Fibroblast of skin of back (primary cell): Measurements from ENCODE around the gene IRAK2.
"Not testable (repeated sequence)": the region's sequence is repeated elsewhere in the genome, so short reads cannot be mapped to it uniquely, and the experiment has no call there.

ENCODE experiments used
- DNase-seq: peaks from one replicate; pipeline ENCODE4 v3.0.0-alpha.2; 2013

Gene IRAK2

GRCh38 chr3:10160346-10160745 lies 4.4 kb upstream of the IRAK2 start:
- no peak for DNase-seq

DNA sequence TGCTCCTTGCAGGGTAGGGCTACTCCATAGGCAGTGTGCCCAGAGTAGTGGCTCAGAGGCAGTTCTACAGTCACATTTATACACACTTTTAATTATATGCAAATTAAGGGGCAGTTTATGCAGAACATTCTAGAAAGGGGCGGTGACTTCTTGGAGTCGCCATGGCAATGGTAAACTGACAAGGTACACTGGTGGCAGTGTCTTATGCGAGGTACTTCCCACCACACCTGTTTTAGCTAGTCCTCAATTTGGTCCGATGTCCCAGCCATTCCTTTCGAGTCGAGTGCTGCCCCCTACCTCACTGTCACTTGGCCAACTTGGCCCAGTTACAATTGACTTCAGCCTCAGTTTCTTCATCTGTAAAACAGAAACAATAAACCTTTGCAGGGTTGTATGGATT lies 3.8 kb upstream of the IRAK2 start:
- DNase-seq: no peak

GRCh38 chr3:10162185-10162584 lies 2.5 kb upstream of the IRAK2 start:
- no peak for DNase-seq

- DNase-seq: not testable (repeated sequence)
These were observed 546 bp upstream of the IRAK2 start for GRCh38 chr3:10164201-10164545.

DNA sequence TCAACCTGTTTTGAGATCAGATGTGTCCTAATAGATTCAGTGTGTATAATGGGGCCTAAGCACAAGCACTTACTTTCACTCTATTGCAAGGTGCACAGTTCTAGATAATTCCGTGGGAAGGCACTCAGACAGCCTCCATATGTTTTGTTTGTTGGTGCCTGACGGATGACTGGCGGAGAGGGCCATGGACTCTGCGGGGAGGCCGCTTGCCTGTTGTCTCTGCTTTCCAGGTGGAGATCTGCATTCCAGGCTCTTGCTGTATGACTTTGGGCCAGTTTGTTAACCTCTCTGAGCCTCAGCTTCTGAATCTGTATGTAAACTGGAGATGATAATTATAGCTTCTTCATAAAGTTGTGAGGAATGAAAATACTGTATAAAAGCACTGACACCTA lies 1.5 kb downstream of the IRAK2 start:
- no peak for DNase-seq

DNA sequence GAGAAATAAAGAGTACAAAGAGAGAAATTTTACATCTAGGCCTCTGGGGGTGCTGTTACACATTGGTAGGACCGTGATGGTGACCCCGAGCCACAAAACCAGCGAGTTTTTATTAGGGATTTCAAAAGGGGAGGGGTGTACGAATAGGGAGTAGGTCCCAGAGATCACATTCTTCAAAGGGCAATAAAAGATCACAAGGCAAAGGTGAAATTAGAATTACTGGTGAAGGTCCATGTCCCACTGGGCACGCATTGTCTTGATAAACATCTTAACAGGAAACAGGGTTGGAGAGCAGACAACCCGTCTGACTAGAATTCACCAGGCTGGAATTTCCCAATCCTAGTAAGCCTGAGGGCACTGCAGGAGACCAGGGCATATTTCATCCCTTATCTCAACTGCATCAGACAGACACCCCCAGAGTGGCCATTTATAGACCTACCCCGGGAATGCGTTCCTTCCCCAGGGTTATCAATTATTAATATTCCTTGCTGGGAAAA lies 4.3 kb downstream of the IRAK2 start:
- DNase-seq: no peak

DNA sequence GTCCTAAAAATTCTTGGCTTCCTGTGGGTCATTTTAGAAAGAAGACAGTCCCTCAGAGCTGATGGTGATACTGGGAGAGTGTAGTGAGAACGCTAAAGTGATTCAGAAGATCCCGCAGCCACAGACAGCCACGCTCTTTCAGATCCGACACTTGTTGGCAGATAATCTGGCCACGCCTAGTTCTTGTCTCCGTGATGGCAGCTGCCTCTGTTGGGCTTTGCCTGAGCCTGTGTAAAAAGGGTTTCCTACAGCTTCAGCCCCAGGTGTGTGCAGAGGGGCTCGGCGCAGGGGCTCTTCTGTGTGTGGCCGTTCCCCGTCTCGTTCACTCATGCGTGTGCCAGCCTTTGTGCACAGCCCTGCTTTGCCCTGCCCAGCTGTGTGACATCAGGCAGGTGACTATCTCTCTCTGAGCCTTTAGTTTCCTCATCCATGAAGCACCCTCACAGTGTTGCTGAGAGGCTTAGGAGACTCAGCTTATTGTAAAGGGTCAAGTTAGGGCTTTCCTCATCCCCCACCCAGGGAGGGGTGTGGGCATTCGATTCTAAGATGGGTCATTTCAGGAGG lies 6.3 kb downstream of the IRAK2 start:
- DNase-seq: no peak

- no peak for DNase-seq
These were observed 8.6 kb downstream of the IRAK2 start for GRCh38 chr3:10173095-10173925.

DNA sequence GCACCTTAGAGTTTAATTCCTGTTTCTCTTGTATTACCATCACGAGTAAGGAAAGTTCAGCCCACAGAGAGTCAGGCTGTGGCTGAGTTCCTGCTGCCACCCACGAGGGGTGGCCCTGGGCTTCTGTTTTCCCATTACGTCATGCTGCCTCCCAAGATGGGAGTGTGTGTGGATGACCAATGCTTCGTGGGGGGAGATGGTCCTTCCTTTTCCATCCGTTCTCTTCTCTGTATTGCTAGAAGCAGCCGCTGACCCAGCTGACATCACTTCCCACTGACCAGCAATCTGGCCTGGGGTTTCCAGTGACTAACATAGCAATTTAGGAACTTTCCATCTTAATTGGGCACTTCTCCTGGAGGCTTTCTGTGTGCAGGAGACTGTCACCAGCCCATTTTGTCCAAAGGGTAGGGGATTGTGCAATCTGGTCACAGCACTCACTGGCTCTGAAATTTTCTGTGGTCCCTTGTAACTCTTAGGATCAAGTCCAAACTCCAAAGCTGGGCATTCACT lies 9.3 kb downstream of the IRAK2 start:
- peak; percentile 77 for DNase-seq

DNA sequence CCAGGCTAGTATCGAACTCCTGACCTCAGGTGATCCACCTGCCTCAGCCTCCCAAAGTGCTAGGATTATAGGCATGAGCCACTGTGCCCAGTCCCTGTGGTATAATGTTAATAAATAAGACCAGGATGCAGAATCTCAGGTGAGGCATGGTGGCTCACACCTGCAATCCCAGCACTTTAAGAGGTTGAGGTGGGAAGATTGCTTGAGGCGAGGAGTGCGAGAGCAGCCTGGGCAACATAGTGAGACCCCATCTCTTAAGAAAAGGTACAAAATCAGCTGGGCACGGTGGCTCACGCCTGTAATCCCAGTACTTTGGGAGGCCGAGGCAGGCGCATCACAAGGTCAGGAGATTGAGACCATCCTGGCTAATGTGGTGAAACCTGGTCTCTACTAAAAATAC lies 10.6 kb downstream of the IRAK2 start:
- DNase-seq: not testable (repeated sequence)

DNA sequence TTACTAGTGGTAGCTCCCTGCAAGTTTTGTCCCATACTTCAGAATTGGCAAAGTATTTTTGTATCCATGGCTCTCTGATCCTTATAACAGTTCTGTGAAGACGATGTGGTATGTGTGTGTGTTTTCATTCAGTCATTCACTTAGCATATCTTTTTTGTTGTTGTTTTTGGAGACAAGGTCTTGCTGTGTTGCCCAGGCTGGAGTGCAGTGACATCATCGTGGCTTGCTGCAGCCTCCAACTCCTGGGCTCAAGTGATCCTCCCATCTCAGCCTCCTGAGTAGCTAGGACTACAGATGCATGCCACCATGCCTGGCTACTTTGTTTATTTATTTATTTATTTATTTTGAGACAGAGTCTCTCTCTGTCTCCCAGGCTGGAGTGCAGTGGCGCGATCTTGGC lies 11.4 kb downstream of the IRAK2 start:
- not testable (repeated sequence) for DNase-seq

GRCh38 chr3:10177737-10178136 lies 13.0 kb downstream of the IRAK2 start:
- no peak for DNase-seq

DNA sequence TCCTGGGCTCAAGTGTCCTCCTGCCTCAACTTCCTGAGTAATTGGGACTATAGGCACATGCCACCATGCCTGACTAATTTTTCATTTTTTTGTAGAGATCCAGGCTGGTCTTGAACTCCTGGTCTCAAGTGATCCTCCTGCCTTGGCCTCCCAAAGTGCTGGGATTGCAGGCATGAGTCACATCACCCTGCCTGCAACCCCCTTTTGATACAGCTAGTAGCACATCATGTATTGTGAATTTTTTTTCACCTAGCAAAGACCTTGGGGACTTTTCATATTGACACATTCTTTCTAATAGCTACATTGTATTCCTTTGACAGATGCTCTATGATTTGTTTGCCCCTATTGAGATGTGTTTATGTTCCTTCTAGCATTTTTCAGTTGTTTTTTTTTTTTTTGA lies 14.2 kb downstream of the IRAK2 start:
- DNase-seq: no peak

GRCh38 chr3:10180289-10180688 lies 15.6 kb downstream of the IRAK2 start:
- DNase-seq: no peak

GRCh38 chr3:10180738-10181295 lies 16.1 kb downstream of the IRAK2 start:
- DNase-seq: no peak

GRCh38 chr3:10182950-10183349 lies 18.2 kb downstream of the IRAK2 start:
- DNase-seq: no peak

GRCh38 chr3:10184250-10184649 lies 19.5 kb downstream of the IRAK2 start:
- no peak for DNase-seq

DNA sequence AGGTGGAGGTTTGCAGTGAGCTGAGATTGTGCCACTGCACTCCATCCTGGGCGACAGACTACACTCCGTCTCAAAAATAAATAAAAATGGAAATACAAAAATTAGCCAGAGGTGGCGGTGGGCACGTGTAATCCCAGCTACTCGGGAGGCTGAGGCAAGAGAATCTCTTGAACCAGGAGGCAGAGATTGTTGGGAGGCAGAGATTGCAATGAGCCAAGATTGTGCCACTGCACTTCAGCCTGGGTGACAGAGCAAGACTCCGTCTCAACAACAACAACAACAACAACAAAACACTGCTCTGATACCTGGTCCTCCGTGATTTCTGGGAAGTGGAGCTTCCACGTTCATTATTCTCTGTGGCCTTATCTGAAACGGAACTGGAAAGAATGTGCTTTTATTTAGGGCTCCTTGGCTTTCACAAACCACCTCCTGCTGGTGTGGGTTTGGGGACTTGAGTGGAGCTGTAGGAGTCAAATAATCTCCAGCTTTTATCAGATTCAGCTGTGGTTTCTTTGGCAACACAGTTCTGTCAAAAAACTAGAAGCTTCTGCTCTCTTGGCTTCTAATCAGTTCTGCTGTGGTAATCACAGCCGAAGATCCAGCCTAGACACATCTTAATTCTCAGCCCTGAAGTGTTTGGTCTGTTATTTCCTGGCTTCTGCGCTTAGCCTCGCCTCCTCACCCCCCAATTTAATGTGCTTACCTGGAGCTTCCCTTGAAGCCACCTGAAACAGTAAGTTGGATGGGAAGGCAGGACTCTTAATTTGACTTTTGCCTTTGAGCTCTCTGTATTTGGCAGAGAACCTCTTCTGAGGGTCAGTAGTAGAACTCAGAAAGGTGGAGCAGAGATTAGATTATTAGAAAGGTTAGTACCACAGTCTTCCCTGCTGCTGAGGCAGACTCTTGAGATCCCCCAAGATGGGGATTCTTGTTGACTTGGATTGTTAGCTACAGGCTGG lies 21.4 kb downstream of the IRAK2 start:
- DNase-seq: no peak

GRCh38 chr3:10187290-10187876 lies 22.7 kb downstream of the IRAK2 start:
- no peak for DNase-seq

- no peak for DNase-seq
These were observed 23.2 kb downstream of the IRAK2 start for GRCh38 chr3:10187944-10188343.

DNA sequence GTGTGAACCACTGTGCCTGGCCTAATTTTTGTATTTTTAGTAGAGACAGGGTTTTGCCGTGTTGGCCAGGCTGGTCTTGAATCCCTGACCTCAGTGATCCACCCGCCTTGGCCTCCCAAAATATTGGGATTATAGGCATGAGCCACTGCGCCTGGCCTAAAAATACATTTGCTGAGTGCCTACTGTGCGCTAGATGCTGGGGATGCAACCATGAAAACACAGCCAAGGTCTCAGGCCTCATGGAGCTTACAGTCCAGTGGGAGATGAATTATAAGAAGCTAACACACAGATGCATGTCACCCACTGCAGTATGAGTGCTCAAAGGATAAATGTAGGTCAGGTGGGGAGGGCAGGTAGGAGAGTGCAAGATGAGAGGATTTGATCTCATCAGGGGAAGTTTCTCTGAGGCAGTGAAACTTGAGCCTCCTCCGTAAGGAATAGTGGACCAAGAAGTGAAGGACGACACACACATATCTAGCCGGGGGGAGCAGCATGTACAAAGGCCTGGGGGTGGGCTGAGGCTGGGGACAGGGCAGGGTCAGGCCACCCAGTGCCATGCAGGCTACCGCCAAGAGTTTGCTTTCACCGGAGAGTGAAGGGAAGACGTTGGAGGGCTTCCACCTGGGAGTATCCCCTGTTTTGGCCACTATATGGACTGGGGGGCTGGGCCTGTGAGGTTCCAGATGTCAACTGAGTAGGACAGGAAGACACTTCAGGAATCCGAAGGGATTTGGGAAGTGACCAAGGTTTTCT lies 24.3 kb downstream of the IRAK2 start:
- no peak for DNase-seq
